ENCODE data around the gene PEMT.

GRCh38 chr17:17487998-17488397, 103.5 kb downstream of the PEMT start:
- no peak for TF ChIP-seq CTCF (IDR thresholded peaks at IDR 0.05)
- no peak for TF ChIP-seq POLR2A (IDR thresholded peaks at IDR 0.05)

Measured in adrenal gland (tissue), 5 donors.